ENCODE data around the gene ASB13.

ASB13 gene

GRCh38 chr10:5600908-5601307, 65.5 kb downstream of the ASB13 start:
- no peak for DNase-seq (ENCODE audit: low read depth)
- H3K4me3 ChIP-seq (ENCODE audit: low read depth, low read length), result no peak overlapping the region

GRCh38 chr10:5599613-5600520, 66.5 kb downstream of the ASB13 start:
- TF ChIP-seq POLR2A (IDR thresholded peaks at IDR 0.05; ENCODE audit: extremely low read depth, insufficient read length) (no peak), MYC (IDR thresholded peaks at IDR 0.05; ENCODE audit: low read depth, low read length) (no peak), MAX (IDR thresholded peaks at IDR 0.05; ENCODE audit: low read depth, low read length) (no peak), CTCF (IDR thresholded peaks at IDR 0.05; ENCODE audit: low read depth, low read length) (no peak)
- no peak for DNase-seq (ENCODE audit: low read depth)
- H3K4me3 ChIP-seq (ENCODE audit: low read depth, low read length), result no peak overlapping the region

More at GRCh38 chr10:5600908-5601307, 65.5 kb downstream of the ASB13 start:
- TF ChIP-seq MAX (IDR thresholded peaks at IDR 0.05; ENCODE audit: low read depth, low read length), result no peak
- no peak for TF ChIP-seq POLR2A (IDR thresholded peaks at IDR 0.05; ENCODE audit: extremely low read depth, insufficient read length)
- no peak for TF ChIP-seq CTCF (IDR thresholded peaks at IDR 0.05; ENCODE audit: low read depth, low read length)
- TF ChIP-seq MYC (IDR thresholded peaks at IDR 0.05; ENCODE audit: low read depth, low read length), result no peak

- DNase-seq (ENCODE audit: low read depth), result no peak
- TF ChIP-seq MYC (IDR thresholded peaks at IDR 0.05; ENCODE audit: low read depth, low read length), result no peak
- no peak for TF ChIP-seq CTCF (IDR thresholded peaks at IDR 0.05; ENCODE audit: low read depth, low read length)
- no peak for TF ChIP-seq MAX (IDR thresholded peaks at IDR 0.05; ENCODE audit: low read depth, low read length)
- TF ChIP-seq POLR2A (IDR thresholded peaks at IDR 0.05; ENCODE audit: extremely low read depth, insufficient read length), result no peak
- H3K4me3 ChIP-seq (ENCODE audit: low read depth, low read length), result no peak overlapping the region
Measured at GRCh38 chr10:5598085-5598690, 68.2 kb downstream of the ASB13 start.

- DNase-seq (ENCODE audit: low read depth), result no peak
- TF ChIP-seq MYC (IDR thresholded peaks at IDR 0.05; ENCODE audit: low read depth, low read length), result no peak
- no peak for TF ChIP-seq MAX (IDR thresholded peaks at IDR 0.05; ENCODE audit: low read depth, low read length)
- no peak for TF ChIP-seq POLR2A (IDR thresholded peaks at IDR 0.05; ENCODE audit: extremely low read depth, insufficient read length)
- no peak for TF ChIP-seq CTCF (IDR thresholded peaks at IDR 0.05; ENCODE audit: low read depth, low read length)
- no peak overlapping the region for H3K4me3 ChIP-seq (ENCODE audit: low read depth, low read length)
Measured at GRCh38 chr10:5596611-5597341, 69.6 kb downstream of the ASB13 start.

- H3K4me3 ChIP-seq (ENCODE audit: low read depth, low read length), result no peak overlapping the region
- no peak for TF ChIP-seq CTCF (IDR thresholded peaks at IDR 0.05; ENCODE audit: low read depth, low read length)
- TF ChIP-seq MAX (IDR thresholded peaks at IDR 0.05; ENCODE audit: low read depth, low read length), result no peak
- no peak for TF ChIP-seq POLR2A (IDR thresholded peaks at IDR 0.05; ENCODE audit: extremely low read depth, insufficient read length)
- TF ChIP-seq MYC (IDR thresholded peaks at IDR 0.05; ENCODE audit: low read depth, low read length), result no peak
- peak; percentile 73 for DNase-seq (ENCODE audit: low read depth)
Measured at GRCh38 chr10:5595994-5596471, 70.4 kb downstream of the ASB13 start.

Data from NB4 (cell line).